ENCODE data around the gene DYNC1H1.

The DYNC1H1 gene

DNA sequence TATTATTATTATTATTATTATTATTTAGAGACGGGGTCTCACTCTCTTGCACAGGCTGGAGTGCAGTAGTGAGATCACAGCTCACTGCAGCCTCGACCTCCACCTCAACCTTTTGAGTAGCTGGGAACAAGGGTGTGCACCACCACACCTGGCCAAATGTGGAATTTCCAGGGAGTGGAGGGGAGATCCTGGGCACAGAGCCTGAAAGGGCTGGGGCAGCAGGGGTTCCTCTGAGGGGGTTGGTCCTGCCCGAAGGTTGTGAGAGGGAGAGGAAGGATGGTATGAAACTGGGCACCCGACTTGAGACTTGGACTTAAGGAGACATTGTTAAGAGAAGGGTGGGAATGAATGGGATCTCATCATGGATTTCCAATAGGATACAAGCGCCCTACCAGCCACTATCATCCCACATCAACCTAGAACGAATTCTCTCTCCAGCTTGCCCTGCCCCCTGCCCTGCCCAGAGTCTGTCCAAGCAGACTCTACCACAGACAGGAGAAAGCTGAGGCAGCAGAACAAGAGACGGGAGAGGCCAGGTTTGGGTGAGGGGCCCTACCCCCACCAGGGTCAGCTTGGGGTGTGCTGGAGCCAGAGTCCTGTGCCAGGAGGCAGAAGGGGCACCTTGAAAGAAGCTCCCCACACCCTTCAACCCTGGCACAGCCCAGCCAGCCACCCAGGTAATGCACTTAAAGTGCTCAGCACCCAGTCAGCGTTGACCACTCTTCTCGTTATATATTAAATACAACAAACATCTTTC is 2.4 kb upstream of the DYNC1H1 start:
- Histone ChIP-seq H3K36me3 (no peaks in the 10 kb centered on the region), H3K4me3 (ENCODE audit: low read depth in 1 of 2, low read length in 1 of 2) (no peak overlapping the region), H3K9me3 (no peaks in the 10 kb centered on the region), H3K27me3 (no peaks in the 10 kb centered on the region), H3K4me1 (ENCODE audit: control insufficient read depth in 1 of 2, insufficient read depth in 1 of 2, low read depth in 1 of 2, low read length in 1 of 2) (peaks cover 14 to 25% of the 10 kb centered on the region in 2 experiments), H3K27ac (no peak overlapping the region)
- TF ChIP-seq, protein P1, sequence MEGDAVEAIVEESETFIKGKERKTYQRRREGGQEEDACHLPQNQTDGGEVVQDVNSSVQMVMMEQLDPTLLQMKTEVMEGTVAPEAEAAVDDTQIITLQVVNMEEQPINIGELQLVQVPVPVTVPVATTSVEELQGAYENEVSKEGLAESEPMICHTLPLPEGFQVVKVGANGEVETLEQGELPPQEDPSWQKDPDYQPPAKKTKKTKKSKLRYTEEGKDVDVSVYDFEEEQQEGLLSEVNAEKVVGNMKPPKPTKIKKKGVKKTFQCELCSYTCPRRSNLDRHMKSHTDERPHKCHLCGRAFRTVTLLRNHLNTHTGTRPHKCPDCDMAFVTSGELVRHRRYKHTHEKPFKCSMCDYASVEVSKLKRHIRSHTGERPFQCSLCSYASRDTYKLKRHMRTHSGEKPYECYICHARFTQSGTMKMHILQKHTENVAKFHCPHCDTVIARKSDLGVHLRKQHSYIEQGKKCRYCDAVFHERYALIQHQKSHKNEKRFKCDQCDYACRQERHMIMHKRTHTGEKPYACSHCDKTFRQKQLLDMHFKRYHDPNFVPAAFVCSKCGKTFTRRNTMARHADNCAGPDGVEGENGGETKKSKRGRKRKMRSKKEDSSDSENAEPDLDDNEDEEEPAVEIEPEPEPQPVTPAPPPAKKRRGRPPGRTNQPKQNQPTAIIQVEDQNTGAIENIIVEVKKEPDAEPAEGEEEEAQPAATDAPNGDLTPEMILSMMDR (IDR thresholded peaks at IDR 0.05), result no peak

DNA sequence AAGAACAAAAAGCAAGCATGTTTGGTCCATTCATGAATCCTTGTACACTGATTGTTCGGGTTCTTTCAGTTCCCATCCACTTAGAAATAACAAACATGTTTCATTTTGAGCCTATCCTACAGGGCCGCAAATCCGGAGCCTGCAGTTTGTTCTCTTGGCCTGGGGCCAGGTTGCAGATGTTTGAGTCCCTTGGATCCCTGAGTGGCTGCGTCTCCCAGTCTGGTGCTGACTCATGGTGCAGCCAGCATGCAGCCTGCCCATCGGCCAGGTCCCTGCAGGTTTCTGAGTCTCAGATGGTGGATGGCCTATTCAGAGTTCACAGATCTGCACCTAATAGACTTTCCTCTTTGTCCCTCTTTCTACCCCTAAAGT is 1.9 kb upstream of the DYNC1H1 start:
- H3K9me3 ChIP-seq, result no peaks in the 10 kb centered on the region
- no peak overlapping the region for H3K4me3 ChIP-seq (ENCODE audit: low read depth in 1 of 2, low read length in 1 of 2)
- no peaks in the 10 kb centered on the region for H3K27me3 ChIP-seq
- TF ChIP-seq, protein P1 (IDR thresholded peaks at IDR 0.05), result no peak
- H3K4me1 ChIP-seq (ENCODE audit: control insufficient read depth in 1 of 2, insufficient read depth in 1 of 2, low read depth in 1 of 2, low read length in 1 of 2), result peaks cover 14 to 27% of the 10 kb centered on the region in 2 experiments
- H3K27ac ChIP-seq, result no peak overlapping the region
- no peaks in the 10 kb centered on the region for H3K36me3 ChIP-seq

DNA sequence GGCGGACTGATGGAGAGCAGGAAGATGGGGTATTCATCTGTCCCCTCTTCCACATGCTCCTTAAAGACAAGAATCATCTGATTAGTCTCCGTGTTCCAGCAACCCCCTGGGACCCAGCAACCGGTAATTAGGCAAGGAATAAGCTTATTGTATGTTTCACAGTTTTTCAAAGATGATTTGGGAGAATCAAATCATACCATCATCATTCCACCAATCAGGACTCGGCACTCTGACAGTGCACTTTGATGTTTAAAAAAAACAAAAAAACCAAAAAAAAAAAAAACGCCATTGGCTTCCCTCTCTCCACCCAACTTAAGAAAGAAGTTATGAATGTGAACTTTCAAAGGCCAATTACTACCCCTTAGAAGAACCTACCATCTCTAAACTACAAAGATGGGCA is 1.3 kb upstream of the DYNC1H1 start:
- Histone ChIP-seq H3K36me3 (no peaks in the 10 kb centered on the region), H3K4me1 (ENCODE audit: control insufficient read depth in 1 of 2, insufficient read depth in 1 of 2, low read depth in 1 of 2, low read length in 1 of 2) (peaks cover 14 to 27% of the 10 kb centered on the region in 2 experiments), H3K27me3 (no peaks in the 10 kb centered on the region), H3K9me3 (no peaks in the 10 kb centered on the region), H3K27ac (no peak overlapping the region), H3K4me3 (ENCODE audit: low read depth in 1 of 2, low read length in 1 of 2) (no peak overlapping the region)
- TF ChIP-seq, protein P1 (IDR thresholded peaks at IDR 0.05), result no peak

DNA sequence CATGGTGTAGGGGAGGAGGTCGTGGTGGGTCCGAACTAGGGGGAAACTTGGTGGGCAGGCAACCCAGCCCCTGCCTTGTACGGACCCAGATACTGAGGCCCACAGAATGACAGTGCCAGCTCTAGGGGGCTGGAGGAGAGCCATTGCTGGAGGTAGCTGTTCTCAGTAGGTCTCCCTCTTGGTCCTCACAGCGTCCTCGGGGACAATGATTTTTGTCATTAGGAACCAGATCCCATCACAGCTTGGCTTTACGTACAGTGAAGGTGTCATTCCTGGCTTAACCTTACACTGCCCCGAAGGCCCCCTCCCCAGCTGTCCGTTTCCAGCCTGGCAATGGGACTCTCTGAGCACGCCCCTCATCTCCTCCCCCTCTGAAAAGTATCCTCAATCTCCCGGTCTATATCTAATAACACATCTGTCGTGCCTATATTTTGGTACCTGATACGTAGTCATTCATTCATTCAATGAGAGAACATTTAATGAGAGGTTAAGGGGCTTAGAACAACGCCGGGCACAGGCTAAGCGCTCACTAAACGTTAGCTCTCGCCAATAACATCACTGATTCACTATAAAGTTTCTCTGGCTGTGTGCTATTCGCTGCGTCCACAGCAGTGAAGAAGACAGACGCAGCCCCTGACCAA is 597 bp upstream of the DYNC1H1 start:
- H3K27me3 ChIP-seq, result no peaks in the 10 kb centered on the region
- peak overlapping the region; percentile 93 to 96 for H3K4me3 ChIP-seq (ENCODE audit: low read depth in 1 of 2, low read length in 1 of 2)
- H3K27ac ChIP-seq, result peak overlapping the region; percentile 92
- H3K9me3 ChIP-seq, result no peaks in the 10 kb centered on the region
- peaks cover 14 to 27% of the 10 kb centered on the region in 2 experiments for H3K4me1 ChIP-seq (ENCODE audit: control insufficient read depth in 1 of 2, insufficient read depth in 1 of 2, low read depth in 1 of 2, low read length in 1 of 2)
- TF ChIP-seq, protein P1 (IDR thresholded peaks at IDR 0.05), result no peak
- H3K36me3 ChIP-seq, result no peaks in the 10 kb centered on the region

- Histone ChIP-seq H3K36me3 (peaks cover 6% of the 10 kb centered on the region), H3K4me3 (ENCODE audit: low read depth in 1 of 2, low read length in 1 of 2) (peak overlapping the region; percentile 93 to 96), H3K4me1 (ENCODE audit: control insufficient read depth in 1 of 2, insufficient read depth in 1 of 2, low read depth in 1 of 2, low read length in 1 of 2) (peaks cover 14 to 27% of the 10 kb centered on the region in 2 experiments), H3K27ac (peak overlapping the region; percentile 92), H3K27me3 (no peaks in the 10 kb centered on the region), H3K9me3 (no peaks in the 10 kb centered on the region)
- TF ChIP-seq, protein P1 (IDR thresholded peaks at IDR 0.05), result peak; percentile 9
These were observed 790 bp downstream of the DYNC1H1 start for GRCh38 chr14:101965181-101965544.

All from neutrophil (primary cell).